ENCODE data around the gene LYPLAL1. TPM values are rescaled to one million over a fixed set of nuclear protein-coding genes. Genes with fewer than 3 reads are reported as not detected.

LYPLAL1 gene
- total RNA-seq, 4 donors from 2014 or later: 32.1 to 49.4 (median 39.5) TPM

GRCh38 chr1:219130366-219130935, 43.2 kb upstream of the LYPLAL1 start:
- no peak overlapping the region for H3K4me3 ChIP-seq (replicated peaks in 1 of 3)
- no peak overlapping the region for H3K27ac ChIP-seq
- intact Hi-C loops (cut with DNase I): no loop called here
- no peaks in the 10 kb centered on the region for H3K4me1 ChIP-seq
- no peaks in the 10 kb centered on the region for H3K27me3 ChIP-seq
- no peaks in the 10 kb centered on the region for H3K9me3 ChIP-seq
- TF ChIP-seq POLR2A (IDR thresholded peaks at IDR 0.05) (no peak), CTCF (IDR thresholded peaks at IDR 0.05) (no peak)
- DNase-seq: no peak
- WGBS, 2 donors: 92 to 94% methylated on average over 1 of the region's 1 CpG
- no peaks in the 10 kb centered on the region for H3K36me3 ChIP-seq

GRCh38 chr1:219132939-219133338, 40.7 kb upstream of the LYPLAL1 start:
- H3K36me3 ChIP-seq: no peaks in the 10 kb centered on the region
- no peaks in the 10 kb centered on the region for H3K9me3 ChIP-seq
- H3K27me3 ChIP-seq: no peaks in the 10 kb centered on the region
- no peak overlapping the region for H3K27ac ChIP-seq
- TF ChIP-seq CTCF (IDR thresholded peaks at IDR 0.05) (no peak), POLR2A (IDR thresholded peaks at IDR 0.05) (no peak)
- intact Hi-C loops (cut with DNase I): no loop called here
- no peaks in the 10 kb centered on the region for H3K4me1 ChIP-seq
- WGBS, 2 donors: 94 to 98% methylated on average over 1 of the region's 1 CpG
- DNase-seq: no peak
- no peak overlapping the region for H3K4me3 ChIP-seq (replicated peaks in 1 of 3)

- 91 to 93% methylated on average over 3 of the region's 3 CpGs for WGBS, 2 donors
- no peak for TF ChIP-seq CTCF (IDR thresholded peaks at IDR 0.05)
- no peak for TF ChIP-seq POLR2A (IDR thresholded peaks at IDR 0.05)
- Histone ChIP-seq H3K9me3 (no peaks in the 10 kb centered on the region), H3K27ac (no peak overlapping the region), H3K27me3 (no peaks in the 10 kb centered on the region), H3K36me3 (no peaks in the 10 kb centered on the region), H3K4me3 (replicated peaks in 1 of 3) (no peak overlapping the region), H3K4me1 (no peaks in the 10 kb centered on the region)
- intact Hi-C loops (cut with DNase I): no loop called here
- DNase-seq: no peak
These were observed 34.9 kb upstream of the LYPLAL1 start for GRCh38 chr1:219138747-219139146.

- H3K4me1 ChIP-seq: no peaks in the 10 kb centered on the region
- intact Hi-C loops (cut with DNase I): no loop called here
- WGBS, 2 donors: 43 to 44% methylated on average over 2 of the region's 2 CpGs
- DNase-seq: no peak
- no peak overlapping the region for H3K4me3 ChIP-seq (replicated peaks in 1 of 3)
- TF ChIP-seq POLR2A (IDR thresholded peaks at IDR 0.05): no peak
- H3K27ac ChIP-seq: no peak overlapping the region
- H3K27me3 ChIP-seq: no peaks in the 10 kb centered on the region
- H3K9me3 ChIP-seq: no peaks in the 10 kb centered on the region
- no peaks in the 10 kb centered on the region for H3K36me3 ChIP-seq
These were observed 33.3 kb upstream of the LYPLAL1 start for GRCh38 chr1:219140303-219140877.

GRCh38 chr1:219143735-219144134, 29.9 kb upstream of the LYPLAL1 start:
- Histone ChIP-seq H3K4me1 (no peaks in the 10 kb centered on the region), H3K27me3 (no peaks in the 10 kb centered on the region), H3K36me3 (no peaks in the 10 kb centered on the region), H3K9me3 (no peaks in the 10 kb centered on the region), H3K27ac (no peak overlapping the region), H3K4me3 (replicated peaks in 1 of 3) (no peak overlapping the region)
- TF ChIP-seq POLR2A (IDR thresholded peaks at IDR 0.05): no peak
- no peak for TF ChIP-seq CTCF (IDR thresholded peaks at IDR 0.05)
- 84 to 89% methylated on average over 1 of the region's 1 CpG for WGBS, 2 donors
- no peak for DNase-seq
- intact Hi-C loops (cut with DNase I): no loop called here

All from thyroid gland (tissue), 4 donors.